ENCODE results near the gene HOPX.

- TF ChIP-seq CTCF (IDR thresholded peaks at IDR 0.05) (no peak), POLR2A (IDR thresholded peaks at IDR 0.05) (no peak), POLR2AphosphoS5 (IDR thresholded peaks at IDR 0.05) (peak; percentile 26)
These were observed 53.1 kb downstream of the HOPX start for GRCh38 chr4:56627985-56628384.
